HG02970 (cell line): Measurements from ENCODE around the gene UBXN11.

Experiments used
- ATAC-seq: cut with Tn5 transposase; IDR thresholded peaks from one replicate; pipeline ENCODE4 v1.9.1; 2021; ENCODE audit warnings: mild to moderate bottlenecking, moderate library complexity, moderate number of reproducible peaks; ENCODE audit not compliant: unreplicated experiment, low FRiP score

Gene UBXN11

DNA sequence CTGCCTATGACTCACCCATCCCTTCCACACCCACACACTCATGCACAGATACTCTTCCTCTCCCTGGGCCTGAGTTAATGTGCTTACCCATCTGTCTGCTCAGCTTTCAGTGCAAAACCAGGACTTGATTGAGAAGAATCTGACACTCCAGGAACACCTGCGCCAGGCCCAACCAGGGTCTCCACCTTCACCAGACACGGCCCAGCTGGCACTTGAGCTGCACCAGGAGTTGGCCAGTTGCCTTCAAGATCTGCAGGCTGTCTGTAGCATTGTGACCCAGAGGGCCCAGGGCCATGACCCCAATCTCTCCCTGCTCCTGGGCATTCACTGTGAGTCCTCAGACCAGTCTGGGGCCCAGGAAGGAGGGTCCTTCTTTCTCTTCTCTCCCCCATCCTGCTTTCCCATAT is 30.0 kb downstream of the UBXN11 start:
- ATAC-seq = no peak

DNA sequence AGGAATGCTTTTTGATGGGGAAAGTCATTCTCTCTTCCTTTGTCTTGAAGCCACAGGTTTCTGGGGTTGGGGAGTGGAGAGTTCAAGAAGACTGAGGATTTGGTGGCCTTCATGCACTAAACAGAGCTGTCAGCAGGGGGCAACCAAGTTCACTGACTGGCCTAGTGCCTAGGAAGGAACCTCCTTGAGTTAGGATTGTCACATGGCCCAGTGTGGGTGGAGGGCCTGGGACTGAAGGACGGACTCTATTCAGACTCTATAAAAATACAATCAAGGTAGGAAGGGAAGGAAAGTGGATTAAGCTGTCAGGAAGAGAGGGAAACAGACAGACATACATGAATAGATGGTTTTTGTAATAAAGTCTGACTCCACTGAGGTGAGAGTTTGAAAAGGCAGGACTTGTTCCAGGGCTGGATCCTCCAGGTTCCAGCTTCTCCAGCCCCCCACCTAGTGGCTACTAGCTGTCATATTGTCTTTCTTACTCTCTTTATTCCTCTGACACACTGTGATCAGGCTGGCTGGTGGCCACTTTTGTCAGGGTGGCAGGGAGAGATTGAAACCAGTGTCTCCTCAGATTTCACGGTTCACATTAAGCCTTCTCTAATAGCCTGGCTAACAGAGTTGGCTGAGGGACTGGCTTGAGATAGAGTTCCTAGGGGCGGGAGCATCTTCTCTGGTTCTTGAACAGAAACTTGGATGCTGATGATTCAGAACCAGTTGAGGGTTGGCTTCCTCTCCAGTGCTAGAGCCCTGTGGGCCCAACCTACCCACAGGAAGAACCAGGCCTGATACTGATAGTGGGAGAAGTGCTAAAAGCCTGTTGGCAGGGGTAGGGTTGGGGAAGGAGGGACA is 30.6 kb downstream of the UBXN11 start:
- no peak for ATAC-seq

- no peak for ATAC-seq
These were observed 31.5 kb downstream of the UBXN11 start for GRCh38 chr1:26274801-26275425.

- no peak for ATAC-seq
These were observed 37.3 kb downstream of the UBXN11 start for GRCh38 chr1:26269198-26269550.

GRCh38 chr1:26268290-26269197 is 37.9 kb downstream of the UBXN11 start:
- ATAC-seq = no peak

DNA sequence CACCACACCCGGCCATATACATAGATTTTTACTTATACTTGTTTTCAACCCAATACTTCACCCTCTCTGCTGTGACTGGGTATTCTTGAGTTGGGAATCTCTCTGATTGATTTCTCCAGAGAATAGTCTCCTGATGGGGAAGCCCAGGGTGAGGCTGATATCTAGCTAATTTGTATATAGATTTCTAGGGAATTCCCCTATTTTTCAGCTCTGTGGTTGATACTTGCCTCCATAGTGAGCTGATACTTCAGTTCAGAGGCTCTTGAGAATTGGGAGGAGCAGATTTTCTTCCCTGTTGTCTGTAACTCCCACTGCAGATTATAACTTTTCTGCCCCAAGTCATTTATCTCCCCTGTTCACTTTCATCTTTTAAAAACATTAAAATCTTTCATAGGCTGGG is 41.0 kb downstream of the UBXN11 start:
- no peak for ATAC-seq

GRCh38 chr1:26263212-26263611 is 43.2 kb downstream of the UBXN11 start:
- no peak for ATAC-seq

DNA sequence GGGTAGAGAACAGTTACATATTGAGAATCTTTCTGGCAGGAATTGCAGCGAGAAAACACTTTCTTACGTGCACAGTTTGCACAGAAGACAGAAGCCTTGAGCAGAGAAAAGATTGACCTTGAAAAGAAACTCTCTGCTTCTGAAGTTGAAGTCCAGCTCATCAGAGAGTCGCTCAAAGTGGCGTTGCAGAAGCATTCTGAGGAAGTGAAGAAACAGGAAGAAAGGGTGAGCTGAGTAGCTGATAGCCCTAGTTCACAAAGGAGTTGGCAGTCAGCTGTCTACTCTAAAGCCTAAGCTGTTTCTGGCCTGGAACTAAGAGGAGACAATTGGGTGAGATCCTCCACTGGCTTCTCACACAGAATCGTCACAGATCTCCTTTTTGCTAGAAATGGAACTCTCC is 46.9 kb downstream of the UBXN11 start:
- ATAC-seq = no peak

DNA sequence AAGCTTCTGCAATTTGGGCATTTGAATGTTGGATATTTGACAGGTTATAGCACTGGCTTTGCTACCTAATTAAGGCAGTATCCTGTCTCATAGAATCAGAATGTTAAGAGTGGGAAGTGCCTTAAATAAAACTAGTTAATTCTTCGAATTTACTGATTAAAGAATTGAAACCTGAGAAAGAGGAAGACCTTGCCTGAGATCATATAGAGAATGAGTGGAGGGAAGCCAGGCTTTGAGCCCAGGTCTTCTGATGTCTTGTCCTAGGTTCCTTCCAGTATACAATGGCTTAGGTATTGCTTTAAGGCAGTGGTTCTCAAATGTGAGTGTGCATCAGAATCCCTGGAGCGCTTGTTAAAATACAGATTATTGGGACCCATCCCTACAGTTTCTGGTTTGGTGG is 47.4 kb downstream of the UBXN11 start:
- ATAC-seq = no peak

DNA sequence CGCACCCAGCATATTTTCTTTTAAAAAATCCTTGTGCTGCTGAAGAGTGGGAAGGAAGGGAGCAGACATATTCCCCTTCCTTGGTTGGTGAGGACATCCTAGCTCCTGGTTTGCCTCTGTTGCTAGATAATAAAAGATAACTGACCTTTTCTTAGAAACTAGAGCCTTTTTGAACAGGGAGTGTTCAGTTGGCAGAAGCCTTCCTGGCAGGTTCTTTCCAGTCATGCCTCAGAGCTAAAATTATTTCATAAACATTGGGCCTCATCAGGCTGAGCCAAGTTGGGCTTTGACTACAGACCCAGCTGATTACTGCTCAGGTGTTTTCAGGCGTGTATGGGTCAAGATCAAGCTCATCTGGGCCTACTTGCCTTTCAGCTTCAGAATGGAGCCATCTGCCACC is 49.2 kb downstream of the UBXN11 start:
- ATAC-seq = no peak

DNA sequence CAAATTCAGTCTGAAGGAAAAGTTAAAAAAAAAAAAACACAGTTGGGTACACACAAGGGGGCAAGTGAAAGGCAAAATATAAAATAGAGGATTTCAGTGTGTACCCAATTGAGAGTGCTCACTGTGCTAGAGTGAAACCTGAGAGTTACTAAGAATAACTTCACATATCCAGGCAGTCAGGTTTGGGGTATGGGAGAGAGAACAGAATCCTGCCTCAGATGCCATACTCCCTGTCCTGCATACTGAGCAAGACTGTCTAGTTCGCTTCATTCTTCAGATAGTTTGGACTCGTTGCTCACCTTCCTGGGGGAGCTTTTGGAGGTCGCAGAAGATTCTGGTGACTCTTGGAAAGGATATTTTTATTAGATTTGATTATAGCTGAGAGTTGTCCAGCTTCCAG is 52.0 kb downstream of the UBXN11 start:
- ATAC-seq = no peak

DNA sequence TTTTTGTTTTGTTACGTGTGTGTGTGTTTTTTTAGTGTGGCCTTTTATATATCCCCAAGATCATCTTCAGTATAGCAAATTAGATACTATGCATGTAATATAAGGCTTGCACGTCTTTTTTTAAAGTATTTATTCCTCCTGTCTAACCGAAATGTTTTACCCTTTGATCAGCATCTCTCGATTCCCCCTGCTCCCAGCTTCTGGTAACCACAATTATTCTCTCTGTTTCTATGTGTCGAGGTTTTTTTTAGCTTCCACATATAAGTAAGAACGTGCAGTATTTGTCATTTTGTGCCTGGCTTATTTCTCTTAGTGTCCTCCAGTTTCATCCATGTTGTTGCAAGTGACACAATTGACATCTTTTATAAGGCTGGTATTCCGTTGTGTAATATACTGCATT is 53.7 kb downstream of the UBXN11 start:
- ATAC-seq = no peak

DNA sequence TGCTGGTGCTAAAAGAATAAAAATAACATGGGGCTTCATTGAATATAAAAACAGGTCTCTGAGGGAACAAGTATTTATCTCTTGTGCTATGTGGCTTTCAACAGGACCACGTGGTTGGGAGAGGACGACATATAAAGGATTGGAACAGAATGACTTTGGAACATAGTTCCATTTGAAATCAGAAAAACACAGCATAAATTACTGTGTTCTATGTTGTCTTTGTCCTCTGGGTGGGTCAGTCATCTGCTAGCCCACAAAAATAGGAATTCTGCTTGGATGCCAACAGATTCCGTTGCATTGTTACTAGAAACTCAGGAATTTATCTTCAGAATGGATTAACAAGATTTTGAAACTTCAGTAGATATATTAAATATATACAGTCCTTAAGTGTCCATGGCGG is 66.5 kb downstream of the UBXN11 start:
- no peak for ATAC-seq

DNA sequence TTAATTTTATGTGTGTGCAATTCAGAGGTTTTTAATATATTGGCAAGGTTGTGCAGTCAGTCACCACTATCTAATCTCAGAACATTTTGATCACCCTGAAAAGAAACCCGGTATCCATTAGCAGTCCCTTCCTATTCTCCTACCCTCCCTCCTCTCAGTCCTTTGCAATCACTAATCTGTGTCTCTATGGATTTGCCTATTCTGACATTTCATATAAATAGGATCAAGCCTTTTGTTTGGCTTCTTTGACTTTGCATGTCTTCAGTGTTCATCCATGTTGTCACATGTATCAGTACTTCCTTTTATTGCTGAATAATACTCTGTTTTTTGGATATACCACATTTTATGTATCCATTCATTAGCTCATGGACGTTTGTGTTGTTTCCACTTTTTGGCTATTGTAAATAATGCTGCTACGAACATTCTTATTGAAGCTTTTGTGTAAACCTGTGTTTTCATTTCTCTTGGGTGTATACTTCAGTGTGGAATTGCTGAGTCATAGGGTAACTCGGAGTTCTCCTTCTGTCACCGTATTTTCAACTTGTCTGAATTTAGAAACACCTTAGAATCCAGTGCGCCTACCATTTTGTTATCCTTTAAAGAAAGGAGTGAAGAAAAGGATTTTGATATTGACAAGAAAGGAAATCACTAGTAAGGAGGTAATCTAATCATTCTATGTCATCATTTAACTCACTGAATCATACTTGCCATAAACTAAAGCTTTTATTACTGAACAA is 69.0 kb downstream of the UBXN11 start:
- no peak for ATAC-seq

- no peak for ATAC-seq
These were observed 71.6 kb downstream of the UBXN11 start for GRCh38 chr1:26234644-26235370.

DNA sequence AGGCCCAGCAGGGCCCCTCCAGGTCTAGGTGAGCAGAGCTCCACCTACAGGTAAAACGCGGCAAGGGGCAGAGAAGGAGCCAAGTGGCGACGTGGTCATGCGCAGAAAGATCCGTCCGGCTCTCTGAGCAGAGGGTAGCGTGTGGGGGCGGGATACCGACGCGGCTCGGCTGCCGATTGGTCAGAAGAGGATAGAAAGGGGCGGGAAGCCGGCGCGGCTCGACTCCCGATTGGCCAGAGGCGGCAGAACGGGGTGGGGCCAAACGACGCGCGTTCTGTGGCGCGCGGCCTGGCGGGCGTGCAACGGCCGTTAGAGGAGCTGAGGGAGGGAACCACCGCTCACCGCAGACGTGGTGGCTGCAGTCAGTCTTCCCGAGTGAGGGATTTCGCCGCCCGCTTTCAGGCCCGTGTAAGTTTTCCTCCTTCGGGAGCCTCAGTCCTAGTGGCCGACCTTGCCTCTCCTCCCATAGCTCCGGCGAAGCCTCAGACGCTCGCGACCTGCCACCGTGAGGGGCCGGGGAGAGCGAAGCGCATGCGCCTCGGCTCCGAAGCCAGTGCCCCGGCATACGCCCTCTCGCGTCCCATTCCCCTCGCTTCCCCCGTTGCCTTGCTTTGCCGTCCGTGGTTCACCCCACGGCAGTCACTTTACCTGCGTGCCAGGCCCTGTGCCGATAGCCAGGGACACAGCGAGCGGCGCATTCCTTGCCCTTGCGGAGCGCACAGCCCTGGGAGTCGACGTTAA is 72.4 kb downstream of the UBXN11 start, which contains the start of gene CEP85:
Gene CEP85, plus strand, starts transcription at position 298 of the 741 bp plus-strand sequence. CDS start 5,584 bp downstream, outside the sequence.
- peak; percentile 92 for ATAC-seq
